GM19238 (cell line): ENCODE results near the gene TNPO1.
"Not testable (repeated sequence)": the region's sequence is repeated elsewhere in the genome, so short reads cannot be mapped to it uniquely, and the experiment has no call there.

ENCODE experiments used
- DNase-seq: peaks from one replicate; pipeline ENCODE4 v3.0.0; 2011; ENCODE audit warnings: low spot score; ENCODE audit not compliant: insufficient read length

The TNPO1 gene

GRCh38 chr5:72925336-72926010, 109.0 kb downstream of the TNPO1 start:
- no peak for DNase-seq

- DNase-seq: not testable (repeated sequence)
These were observed 116.2 kb downstream of the TNPO1 start for GRCh38 chr5:72932686-72933085.

GRCh38 chr5:72934953-72935725, 118.7 kb downstream of the TNPO1 start:
- DNase-seq: not testable (repeated sequence)

DNA sequence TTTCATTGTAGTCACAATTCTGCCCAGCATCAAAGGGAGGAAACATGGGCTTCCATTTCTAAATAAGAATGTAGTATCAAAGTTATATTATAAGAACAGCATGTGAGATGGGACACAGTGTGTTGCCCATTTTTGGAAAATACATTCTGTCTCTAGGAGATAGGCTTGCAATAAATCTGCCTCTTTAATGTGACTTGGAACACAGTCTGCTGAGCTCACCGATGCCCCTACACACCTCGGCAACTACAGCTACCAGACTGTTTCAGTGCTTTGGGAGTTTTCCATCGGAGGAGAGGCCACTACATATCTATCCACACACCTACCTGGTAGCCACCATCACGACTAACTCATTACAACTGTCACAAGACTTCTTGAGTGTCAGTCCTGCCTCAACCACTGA, 120.4 kb downstream of the TNPO1 start:
- no peak for DNase-seq

GRCh38 chr5:72937517-72938061, 121.1 kb downstream of the TNPO1 start:
- no peak for DNase-seq

DNA sequence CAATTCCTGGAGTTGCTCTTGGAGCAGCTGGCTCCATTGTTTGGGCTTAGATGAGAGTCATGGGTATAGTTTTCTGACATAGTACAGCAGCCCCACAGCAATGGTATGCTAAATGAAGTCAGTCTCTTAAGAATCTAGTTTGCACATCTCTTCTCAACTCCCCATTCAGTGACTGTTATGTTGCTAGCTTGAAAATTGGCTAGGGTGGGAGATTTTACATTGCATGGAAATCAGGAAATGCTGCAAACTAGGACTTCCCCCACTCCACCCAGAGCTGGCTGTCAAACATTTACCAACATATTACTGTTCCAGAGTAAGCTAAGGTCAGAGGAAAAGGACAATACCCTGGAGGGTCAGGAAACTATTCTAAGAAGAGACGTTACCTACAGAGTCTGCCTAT, 121.7 kb downstream of the TNPO1 start:
- no peak for DNase-seq

DNA sequence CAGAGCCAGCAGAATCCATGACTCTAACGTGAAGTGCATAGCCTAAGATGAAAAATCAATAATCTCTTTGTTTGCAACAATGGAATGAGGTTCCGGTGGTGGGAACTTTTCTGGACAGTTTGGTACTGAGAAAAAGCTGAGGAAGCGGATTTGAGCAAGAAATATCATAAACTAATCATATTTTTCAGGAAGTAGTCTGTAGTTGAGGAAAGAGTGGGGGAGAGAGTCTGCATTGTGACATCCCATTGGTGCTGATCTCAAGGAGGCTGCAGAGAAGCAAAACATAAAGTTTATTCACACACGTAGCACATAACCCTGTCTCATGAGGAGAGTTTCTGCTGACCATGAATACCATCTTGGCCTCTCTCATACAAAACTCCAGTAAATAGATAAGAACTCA, 123.6 kb downstream of the TNPO1 start:
- DNase-seq: no peak

DNA sequence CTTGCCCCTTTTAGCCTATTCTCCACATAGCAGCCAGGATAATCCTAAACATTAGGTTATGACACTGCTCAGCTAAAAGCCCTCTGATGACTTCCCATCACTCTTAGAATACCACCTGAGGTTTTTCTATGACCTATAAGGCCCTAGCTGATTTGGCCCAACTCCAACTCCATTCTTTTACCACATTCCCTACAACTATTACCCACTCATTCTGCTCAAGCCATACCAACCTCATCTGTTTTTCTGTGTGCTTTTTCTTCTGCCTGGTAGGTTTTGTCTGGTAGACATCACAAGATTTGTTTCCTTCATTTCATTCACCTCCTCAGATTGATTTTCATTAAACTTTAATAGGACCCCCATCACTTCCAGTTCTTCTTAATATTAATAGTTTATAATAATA, 126.8 kb downstream of the TNPO1 start:
- DNase-seq: no peak

- no peak for DNase-seq
These were observed 131.0 kb downstream of the TNPO1 start for GRCh38 chr5:72947498-72947897.

DNA sequence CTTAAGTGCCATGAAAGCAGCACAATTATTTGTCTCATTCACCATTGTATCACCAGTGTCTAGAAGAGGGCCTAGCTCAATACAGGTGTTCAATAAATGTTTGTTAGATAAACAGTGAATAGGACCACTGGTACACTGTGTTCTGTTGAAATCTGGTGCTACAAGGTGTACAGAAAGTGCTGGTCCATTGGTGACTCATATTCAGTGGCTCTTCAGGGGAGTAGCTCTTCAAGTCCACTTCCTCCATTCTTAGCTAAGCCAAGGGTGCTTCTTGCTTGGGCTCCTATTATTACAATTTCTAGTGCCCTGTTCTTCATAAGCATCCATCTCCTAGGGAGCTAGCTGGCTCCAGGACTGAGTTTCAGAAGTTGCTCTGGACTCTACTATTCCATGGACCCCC, 133.0 kb downstream of the TNPO1 start:
- DNase-seq: no peak

DNA sequence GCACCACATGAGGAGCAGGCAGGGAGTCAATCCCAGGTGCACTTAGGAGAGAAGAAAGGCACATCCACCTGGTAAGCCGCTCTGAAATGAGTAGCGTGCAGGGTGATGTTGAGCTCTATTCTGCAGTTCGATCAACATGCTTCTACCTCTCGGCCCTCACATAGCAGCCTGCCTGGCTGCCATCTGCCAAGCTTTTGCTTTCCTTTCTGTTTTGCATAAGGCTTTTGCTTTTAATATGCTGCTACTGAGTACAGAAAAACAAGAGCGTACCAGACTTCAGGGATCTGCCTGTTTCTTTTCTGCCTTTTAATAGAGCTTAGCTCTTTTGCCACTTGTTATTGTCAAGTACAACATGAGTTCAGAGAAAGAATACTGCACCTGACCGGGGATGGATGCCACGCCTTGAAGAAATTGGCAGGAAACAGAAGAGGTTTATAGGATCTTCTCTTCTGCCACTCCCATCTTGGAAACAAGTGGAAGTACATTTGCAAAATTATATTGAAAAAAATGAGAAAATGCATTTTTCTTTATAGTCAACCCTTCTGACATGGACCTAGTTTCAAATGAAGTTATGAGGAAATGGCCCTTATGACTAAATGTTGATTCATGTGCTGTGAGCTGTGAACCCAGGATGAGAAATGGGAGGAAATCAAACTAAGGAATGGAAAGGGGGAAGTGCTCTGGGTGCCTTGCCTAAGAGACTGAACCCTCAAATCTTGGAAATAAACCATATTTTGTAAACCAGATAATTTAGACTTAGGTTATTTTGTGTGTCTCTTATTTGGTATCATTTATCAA, 135.4 kb downstream of the TNPO1 start:
- no peak for DNase-seq

- no peak for DNase-seq
These were observed 137.9 kb downstream of the TNPO1 start for GRCh38 chr5:72954389-72954788.

- DNase-seq: no peak
These were observed 138.8 kb downstream of the TNPO1 start for GRCh38 chr5:72955143-72955767.

GRCh38 chr5:72955768-72956323, 139.4 kb downstream of the TNPO1 start, which contains the start of gene FCHO2:
TSS of gene FCHO2 (plus strand) at chr5:72956041. CDS start at chr5:72956097, 56 bp downstream.
- DNase-seq: peak; percentile 91

DNA sequence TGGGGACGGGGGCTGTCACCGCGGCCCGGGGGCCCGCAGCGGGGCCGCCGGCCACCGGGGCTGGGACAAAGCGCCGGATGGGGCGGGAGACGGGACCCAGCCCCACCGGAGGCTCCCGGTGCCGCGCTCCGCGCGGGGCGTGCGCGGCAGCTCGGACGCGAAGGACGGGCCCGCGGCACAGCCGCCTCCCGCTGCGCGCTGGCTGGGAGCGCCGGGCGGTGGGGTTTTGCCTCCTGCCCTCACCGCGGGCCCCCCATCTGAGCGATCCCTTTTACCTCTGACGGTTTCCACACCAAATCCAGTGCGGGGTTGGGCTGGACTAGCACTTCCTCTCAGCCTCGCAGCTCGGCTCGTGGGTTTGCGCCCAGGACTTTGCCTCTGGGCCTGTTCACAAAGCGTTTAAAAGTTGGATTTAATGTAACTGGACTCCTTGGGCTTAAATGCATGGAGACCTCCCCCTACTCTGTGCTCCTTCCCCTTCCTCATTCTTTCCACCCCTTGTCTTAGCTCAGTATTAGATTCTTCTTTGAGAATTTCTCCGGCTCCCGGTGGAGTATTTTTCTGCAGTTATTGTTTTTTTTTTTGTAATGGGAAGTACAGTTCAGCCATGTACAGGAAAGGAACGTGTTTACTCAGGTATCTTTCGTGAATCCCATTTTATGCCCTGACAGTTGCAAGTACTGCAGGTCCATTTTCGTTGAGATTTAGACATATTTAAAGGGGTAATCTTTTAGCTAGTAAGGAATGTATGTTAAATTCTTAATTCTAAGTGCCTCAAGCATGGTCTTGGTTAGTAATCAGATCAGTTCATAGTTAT, 140.1 kb downstream of the TNPO1 start:
- peak; percentile 11 for DNase-seq

- no peak for DNase-seq
These were observed 140.9 kb downstream of the TNPO1 start for GRCh38 chr5:72957337-72957736.

DNA sequence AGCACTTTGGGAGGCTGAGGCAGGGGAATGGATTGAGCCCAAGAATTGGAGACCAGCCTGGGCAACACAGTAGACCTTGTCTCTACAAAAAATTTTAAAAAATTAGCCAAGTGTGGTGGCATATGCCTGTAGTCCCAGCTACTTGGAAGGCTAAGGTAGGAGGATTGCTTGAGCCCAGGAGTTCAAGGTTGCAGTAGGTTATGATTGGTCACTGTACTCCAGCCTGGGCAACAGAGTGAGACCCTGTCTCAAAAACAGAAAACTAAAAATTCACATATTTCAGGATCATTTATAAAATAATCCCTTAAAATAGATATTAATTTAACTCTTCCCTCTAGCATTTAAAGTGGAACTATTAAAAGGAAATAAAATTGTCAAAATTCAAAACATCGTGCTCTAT, 142.8 kb downstream of the TNPO1 start:
- no peak for DNase-seq
